Stimulated activated naive CD8-positive, alpha-beta T cell treated with anti-CD3 and anti-CD28 coated beads, Interleukin-15, amount 100 ng/mL, for 72 hours (primary cell): ENCODE measurements around the gene VPS8.
A peak's percentile ranks its signal among the peaks of the same experiment; 100 is the strongest.

Source experiments
- ATAC-seq: fragments of 150-1000 bp; cut with Tn5 transposase; 2 replicates; pipeline ENCODE4 v1.10.0; 2021; ENCODE audit warnings: mild to moderate bottlenecking, moderate library complexity
- DNase-seq, 2 donors: peaks; one replicate each; pipeline ENCODE4 v3.0.0; 2021 to 2022
- H3K27ac Mint-ChIP-seq, 2 donors: one replicate each; pipeline ENCODE4 v1.8.0; 2022; ENCODE audit warnings: mild to moderate bottlenecking in 2 of 2, mixed read lengths in 2 of 2, moderate library complexity in 2 of 2
- H3K27me3 Mint-ChIP-seq: one replicate; pipeline ENCODE4 v1.8.0; 2022; ENCODE audit warnings: mixed read lengths
- H3K4me1 Mint-ChIP-seq: one replicate; pipeline ENCODE4 v1.8.0; 2022; ENCODE audit warnings: mild to moderate bottlenecking, mixed read lengths
- H3K4me3 Mint-ChIP-seq, 2 donors: one replicate each; pipeline ENCODE4 v1.8.0; 2022; ENCODE audit warnings: mild to moderate bottlenecking in 2 of 2, mixed read lengths in 2 of 2, moderate library complexity in 1 of 2
- H3K9me3 Mint-ChIP-seq, 2 donors: one replicate each; pipeline ENCODE4 v1.8.0; 2022; ENCODE audit warnings: mixed read lengths in 2 of 2

Gene VPS8

GRCh38 chr3:184907681-184908649 lies 96.0 kb downstream of the VPS8 start:
- peaks cover 8 to 9% of the 10 kb centered on the region in 2 donors for H3K9me3 Mint-ChIP-seq
- H3K27ac Mint-ChIP-seq: no peak overlapping the region
- no peaks in the 10 kb centered on the region for H3K27me3 Mint-ChIP-seq
- DNase-seq (no peak), ATAC-seq (no peak)
- no peaks in the 10 kb centered on the region for H3K4me1 Mint-ChIP-seq
- no peak overlapping the region for H3K4me3 Mint-ChIP-seq

- no peak overlapping the region for H3K27ac Mint-ChIP-seq
- H3K4me1 Mint-ChIP-seq: no peaks in the 10 kb centered on the region
- H3K9me3 Mint-ChIP-seq: peaks cover 8 to 9% of the 10 kb centered on the region in 2 donors
- DNase-seq (no peak), ATAC-seq (no peak)
- no peaks in the 10 kb centered on the region for H3K27me3 Mint-ChIP-seq
- H3K4me3 Mint-ChIP-seq: no peak overlapping the region
Observed at GRCh38 chr3:184908859-184909258, 96.9 kb downstream of the VPS8 start.

- Mint-ChIP-seq H3K4me3 (no peak overlapping the region), H3K9me3 (no peaks in the 10 kb centered on the region), H3K27ac (no peak overlapping the region), H3K27me3 (no peaks in the 10 kb centered on the region), H3K4me1 (no peaks in the 10 kb centered on the region)
- DNase-seq: no peak
- ATAC-seq: no peak
Observed at GRCh38 chr3:184910664-184911063, 98.7 kb downstream of the VPS8 start.

- H3K27me3 Mint-ChIP-seq: no peaks in the 10 kb centered on the region
- no peaks in the 10 kb centered on the region for H3K4me1 Mint-ChIP-seq
- no peak overlapping the region for H3K27ac Mint-ChIP-seq
- no peak overlapping the region for H3K4me3 Mint-ChIP-seq
- H3K9me3 Mint-ChIP-seq: no peaks in the 10 kb centered on the region
- DNase-seq: no peak
- no peak for ATAC-seq
Observed at GRCh38 chr3:184911570-184911969, 99.6 kb downstream of the VPS8 start.

GRCh38 chr3:184912163-184912562 lies 100.2 kb downstream of the VPS8 start:
- Mint-ChIP-seq H3K4me3 (no peak overlapping the region), H3K9me3 (no peaks in the 10 kb centered on the region), H3K27ac (no peak overlapping the region), H3K27me3 (no peaks in the 10 kb centered on the region), H3K4me1 (no peaks in the 10 kb centered on the region)
- no peak for DNase-seq
- no peak for ATAC-seq

- no peak overlapping the region for H3K27ac Mint-ChIP-seq
- H3K4me3 Mint-ChIP-seq: no peak overlapping the region
- no peaks in the 10 kb centered on the region for H3K4me1 Mint-ChIP-seq
- no peaks in the 10 kb centered on the region for H3K9me3 Mint-ChIP-seq
- DNase-seq (no peak), ATAC-seq (no peak)
- H3K27me3 Mint-ChIP-seq: no peaks in the 10 kb centered on the region
Observed at GRCh38 chr3:184914628-184915027, 102.7 kb downstream of the VPS8 start.

GRCh38 chr3:184918750-184919149 lies 106.8 kb downstream of the VPS8 start:
- DNase-seq (no peak), ATAC-seq (no peak)
- no peaks in the 10 kb centered on the region for H3K9me3 Mint-ChIP-seq
- no peak overlapping the region for H3K4me3 Mint-ChIP-seq
- H3K27ac Mint-ChIP-seq: no peak overlapping the region
- no peaks in the 10 kb centered on the region for H3K27me3 Mint-ChIP-seq
- no peaks in the 10 kb centered on the region for H3K4me1 Mint-ChIP-seq

- DNase-seq (no peak), ATAC-seq (no peak)
- Mint-ChIP-seq H3K9me3 (no peaks in the 10 kb centered on the region), H3K4me1 (no peaks in the 10 kb centered on the region), H3K4me3 (no peak overlapping the region), H3K27me3 (no peaks in the 10 kb centered on the region), H3K27ac (no peak overlapping the region)
Observed at GRCh38 chr3:184919651-184920050, 107.7 kb downstream of the VPS8 start.

- H3K27ac Mint-ChIP-seq: no peak overlapping the region
- H3K27me3 Mint-ChIP-seq: no peaks in the 10 kb centered on the region
- ATAC-seq (no peak), DNase-seq (no peak)
- H3K4me3 Mint-ChIP-seq: no peak overlapping the region
- H3K4me1 Mint-ChIP-seq: no peaks in the 10 kb centered on the region
- no peaks in the 10 kb centered on the region for H3K9me3 Mint-ChIP-seq
Observed at GRCh38 chr3:184924547-184924946, 112.6 kb downstream of the VPS8 start.

- no peak overlapping the region for H3K4me3 Mint-ChIP-seq
- no peak overlapping the region for H3K27ac Mint-ChIP-seq
- H3K9me3 Mint-ChIP-seq: no peaks in the 10 kb centered on the region
- no peaks in the 10 kb centered on the region for H3K4me1 Mint-ChIP-seq
- no peak for DNase-seq
- no peak for ATAC-seq
- H3K27me3 Mint-ChIP-seq: no peaks in the 10 kb centered on the region
Observed at GRCh38 chr3:184927796-184928315, 115.9 kb downstream of the VPS8 start.

GRCh38 chr3:184932777-184933176 lies 120.8 kb downstream of the VPS8 start:
- H3K4me1 Mint-ChIP-seq: no peaks in the 10 kb centered on the region
- ATAC-seq: no peak
- H3K27ac Mint-ChIP-seq: no peak overlapping the region
- no peak for DNase-seq
- H3K27me3 Mint-ChIP-seq: no peaks in the 10 kb centered on the region
- H3K4me3 Mint-ChIP-seq: no peak overlapping the region
- H3K9me3 Mint-ChIP-seq: no peaks in the 10 kb centered on the region

- ATAC-seq: no peak
- Mint-ChIP-seq H3K27ac (no peak overlapping the region), H3K4me1 (no peaks in the 10 kb centered on the region), H3K27me3 (no peaks in the 10 kb centered on the region), H3K9me3 (no peaks in the 10 kb centered on the region), H3K4me3 (no peak overlapping the region)
- DNase-seq: no peak
Observed at GRCh38 chr3:184937611-184938010, 125.6 kb downstream of the VPS8 start.

- H3K4me3 Mint-ChIP-seq: no peak overlapping the region
- no peaks in the 10 kb centered on the region for H3K27me3 Mint-ChIP-seq
- no peak overlapping the region for H3K27ac Mint-ChIP-seq
- no peak for DNase-seq
- no peaks in the 10 kb centered on the region for H3K9me3 Mint-ChIP-seq
- H3K4me1 Mint-ChIP-seq: no peaks in the 10 kb centered on the region
- no peak for ATAC-seq
Observed at GRCh38 chr3:184941408-184941807, 129.4 kb downstream of the VPS8 start.

GRCh38 chr3:184942735-184943134 lies 130.8 kb downstream of the VPS8 start:
- Mint-ChIP-seq H3K9me3 (no peaks in the 10 kb centered on the region), H3K4me1 (no peaks in the 10 kb centered on the region), H3K4me3 (no peak overlapping the region), H3K27me3 (no peaks in the 10 kb centered on the region), H3K27ac (peak overlapping the region in 1 of 2 donors; percentile 4)
- no peak for ATAC-seq
- DNase-seq: no peak

GRCh38 chr3:184944241-184944640 lies 132.3 kb downstream of the VPS8 start:
- DNase-seq: no peak
- H3K4me1 Mint-ChIP-seq: no peaks in the 10 kb centered on the region
- H3K4me3 Mint-ChIP-seq: no peak overlapping the region
- H3K9me3 Mint-ChIP-seq: no peaks in the 10 kb centered on the region
- H3K27me3 Mint-ChIP-seq: no peaks in the 10 kb centered on the region
- H3K27ac Mint-ChIP-seq: no peak overlapping the region
- ATAC-seq: no peak

GRCh38 chr3:184945886-184946625 lies 134.1 kb downstream of the VPS8 start:
- no peak overlapping the region for H3K27ac Mint-ChIP-seq
- H3K27me3 Mint-ChIP-seq: no peaks in the 10 kb centered on the region
- ATAC-seq (no peak), DNase-seq (no peak)
- H3K4me1 Mint-ChIP-seq: no peaks in the 10 kb centered on the region
- no peaks in the 10 kb centered on the region for H3K9me3 Mint-ChIP-seq
- no peak overlapping the region for H3K4me3 Mint-ChIP-seq
